ENCODE measurements around the gene JAKMIP1.

- no peak for TF ChIP-seq PKNOX1 (IDR thresholded peaks at IDR 0.05)
- TF ChIP-seq SP1 (IDR thresholded peaks at IDR 0.05), result no peak
- no peak for TF ChIP-seq HDGF (IDR thresholded peaks at IDR 0.05; ENCODE audit: borderline replicate concordance)
Measured at GRCh38 chr4:6209921-6210320, 9.6 kb upstream of the JAKMIP1 start.
